COLO668 (cell line): ENCODE data around the gene THSD8.

Source experiments
- DNase-seq: peaks from one replicate; lab custom pipeline; 2025; ENCODE audit not compliant: unreplicated experiment; lab: John Stamatoyannopoulos, UW

Gene THSD8

DNA sequence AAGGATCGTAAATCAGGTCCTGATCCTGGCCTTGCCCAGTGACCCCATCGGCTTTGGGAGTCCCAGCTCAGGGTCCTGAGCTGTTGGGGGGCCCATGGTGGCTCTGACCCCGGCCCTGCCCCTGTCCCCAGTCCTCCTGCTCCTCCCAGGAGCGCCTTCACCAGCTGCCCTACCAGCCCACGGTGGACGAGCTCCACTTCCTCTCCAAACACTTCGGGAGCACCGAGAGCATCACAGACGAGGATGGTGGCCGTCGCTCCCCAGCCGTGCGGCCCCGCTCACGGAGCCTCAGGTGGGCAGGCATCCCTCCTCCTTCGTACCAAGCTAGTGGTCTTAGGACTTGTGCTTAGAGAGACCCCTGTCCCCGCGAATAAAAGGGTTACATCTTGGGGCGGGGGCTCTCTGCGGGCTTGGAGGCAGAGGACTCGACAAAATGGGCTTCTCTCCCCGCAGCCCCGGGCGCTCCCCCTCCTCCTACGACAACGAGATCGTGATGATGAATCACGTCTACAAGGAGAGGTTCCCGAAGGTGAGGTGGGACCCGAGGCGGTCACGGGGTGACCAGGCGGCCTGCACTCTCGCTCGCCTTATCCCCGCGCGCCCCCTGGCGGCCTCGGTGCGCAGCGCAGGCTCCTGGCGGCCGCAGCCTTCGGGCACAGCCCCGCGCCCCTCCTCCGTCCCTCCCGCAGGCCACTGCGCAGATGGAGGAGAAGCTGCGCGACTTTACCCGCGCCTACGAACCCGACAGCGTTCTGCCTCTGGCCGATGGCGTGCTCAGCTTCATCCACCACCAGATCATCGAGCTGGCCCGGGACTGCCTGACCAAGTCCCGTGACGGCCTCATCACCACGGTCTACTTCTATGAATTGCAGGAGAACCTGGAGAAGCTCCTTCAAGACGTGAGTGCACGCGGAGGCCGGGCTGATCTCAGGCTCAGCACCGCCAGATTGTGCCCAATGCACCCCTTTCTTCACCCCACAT, 45.6 kb downstream of the THSD8 start:
- peak; percentile 83 for DNase-seq
